Left lobe of liver (tissue), 2 donors: ENCODE measurements around the gene RTN4R. TPM values are rescaled to one million over a fixed set of nuclear protein-coding genes. Genes with fewer than 3 reads are reported as not detected.

Experiments used
- ATAC-seq: fragments of 200-7000 bp; cut with Tn5 transposase; one replicate; pipeline ENCODE4 v1.9.1; 2020; ENCODE audit warnings: mild to moderate bottlenecking, moderate library complexity
- DNase-seq: peaks from one replicate; pipeline ENCODE4 v3.0.0-alpha.2; 2020; ENCODE audit warnings: low spot score
- total RNA-seq: library from RNA; stranded (reverse); gene quantifications from one replicate; pipeline ENCODE4 v1.2.1, GENCODE V29; 2021
- donor health status: DM: no; HTN: no; CAD: no; lungs with moderate emphysema.
- donor health status: DM: no; HTN: yes; CAD: no.

The RTN4R gene
- total RNA-seq, 1 donor from 2014 or later = 10.9 TPM

- no peak for DNase-seq
- ATAC-seq = no peak
Measured at GRCh38 chr22:20204806-20205205, 63.3 kb downstream of the RTN4R start.

GRCh38 chr22:20204311-20204710 is 63.8 kb downstream of the RTN4R start:
- no peak for DNase-seq
- no peak for ATAC-seq

GRCh38 chr22:20203552-20204201 is 64.4 kb downstream of the RTN4R start:
- DNase-seq = peak; percentile 81
- ATAC-seq = peak; percentile 52

GRCh38 chr22:20203142-20203551 is 65.0 kb downstream of the RTN4R start:
- ATAC-seq = peak; percentile 54
- DNase-seq = peak; percentile 82

GRCh38 chr22:20201837-20202392 is 66.2 kb downstream of the RTN4R start:
- DNase-seq (no peak), ATAC-seq (no peak)

- no peak for ATAC-seq
- DNase-seq = no peak
Measured at GRCh38 chr22:20199906-20200305, 68.2 kb downstream of the RTN4R start.

- ATAC-seq = no peak
- no peak for DNase-seq
Measured at GRCh38 chr22:20199413-20199842, 68.7 kb downstream of the RTN4R start.

- no peak for DNase-seq
Measured at GRCh38 chr22:20198557-20199319, 69.4 kb downstream of the RTN4R start.

GRCh38 chr22:20197407-20198030 is 70.6 kb downstream of the RTN4R start:
- DNase-seq (no peak), ATAC-seq (peak; percentile 67)

More at GRCh38 chr22:20198557-20199319, 69.4 kb downstream of the RTN4R start:
- ATAC-seq = no peak

GRCh38 chr22:20196094-20196842 is 71.8 kb downstream of the RTN4R start:
- ATAC-seq = peak; percentile 73
- DNase-seq = no peak

GRCh38 chr22:20194681-20195593 is 73.2 kb downstream of the RTN4R start:
- ATAC-seq (no peak), DNase-seq (no peak)

- DNase-seq (no peak), ATAC-seq (no peak)
Measured at GRCh38 chr22:20193761-20194494, 74.2 kb downstream of the RTN4R start.

GRCh38 chr22:20192972-20193760 is 75.0 kb downstream of the RTN4R start:
- ATAC-seq (peak; percentile 41), DNase-seq (no peak)

- no peak for DNase-seq
- ATAC-seq = no peak
Measured at GRCh38 chr22:20192293-20192971, 75.7 kb downstream of the RTN4R start.

GRCh38 chr22:20191803-20192202 is 76.3 kb downstream of the RTN4R start:
- DNase-seq (no peak), ATAC-seq (no peak)
